Activated B cell treated with CpG ODN at 0.5 μM for 24 hours (primary cell): ENCODE results near the gene BZW2. TPM values are rescaled to one million over a fixed set of nuclear protein-coding genes. Genes with fewer than 3 reads are reported as not detected.
"Not testable (repeated sequence)": the region's sequence is repeated elsewhere in the genome, so short reads cannot be mapped to it uniquely, and the experiment has no call there.

Experiments
- ATAC-seq: fragments of 200-7000 bp; cut with Tn5 transposase; one replicate; pipeline ENCODE4 v1.10.0; 2021; ENCODE audit warnings: low read depth, mild to moderate bottlenecking, moderate library complexity
- CTCF ChIA-PET: fragments of 350-600 bp; sonication (Branson Sonifier 250); formaldehyde crosslinking; loops from one replicate; lab custom pipeline; 2021; ENCODE audit warnings: antibody characterized with exemption; lab: Charles Lee
- POLR2A ChIA-PET: fragments of 350-600 bp; sonication (Branson Sonifier 250); formaldehyde crosslinking; loops from one replicate; lab custom pipeline; 2021; ENCODE audit warnings: antibody characterized with exemption; lab: Charles Lee
- DNase-seq: peaks from one replicate; pipeline ENCODE4 v3.0.0; 2022
- H3K27ac Mint-ChIP-seq: one replicate; pipeline ENCODE4 v1.8.0; 2020; ENCODE audit warnings: mixed read lengths
- H3K27me3 Mint-ChIP-seq: one replicate; pipeline ENCODE4 v1.8.0; 2021; ENCODE audit warnings: mixed read lengths
- H3K36me3 Mint-ChIP-seq: one replicate; pipeline ENCODE4 v1.8.0; 2021; ENCODE audit warnings: low read depth, mixed read lengths
- H3K4me1 Mint-ChIP-seq: one replicate; pipeline ENCODE4 v1.8.0; 2021; ENCODE audit warnings: mixed read lengths
- H3K4me3 Mint-ChIP-seq: one replicate; pipeline ENCODE4 v1.8.0; 2020; ENCODE audit warnings: mild to moderate bottlenecking, mixed read lengths
- H3K9me3 Mint-ChIP-seq: one replicate; pipeline ENCODE4 v1.8.0; 2020; ENCODE audit warnings: mixed read lengths
- intact Hi-C: fragments of 100-400 bp; cut with micrococcal nuclease; formaldehyde crosslinking; loops from one replicate; pipeline ENCODE4 v1.15.1; 2024
- total RNA-seq: library from RNA; stranded (reverse); gene quantifications from 2 replicates; pipeline ENCODE4 v1.2.3, GENCODE V29; 2022
- TF ChIP-seq, protein P1 (sequence below): fragments of 200-600 bp; IDR thresholded peaks from one replicate; pipeline ENCODE4 v1.8.0; 2022; ENCODE audit warnings: antibody characterized with exemption, mild to moderate bottlenecking

Gene BZW2
- total RNA-seq, 1 donor from 2014 or later = 47.2 TPM

DNA sequence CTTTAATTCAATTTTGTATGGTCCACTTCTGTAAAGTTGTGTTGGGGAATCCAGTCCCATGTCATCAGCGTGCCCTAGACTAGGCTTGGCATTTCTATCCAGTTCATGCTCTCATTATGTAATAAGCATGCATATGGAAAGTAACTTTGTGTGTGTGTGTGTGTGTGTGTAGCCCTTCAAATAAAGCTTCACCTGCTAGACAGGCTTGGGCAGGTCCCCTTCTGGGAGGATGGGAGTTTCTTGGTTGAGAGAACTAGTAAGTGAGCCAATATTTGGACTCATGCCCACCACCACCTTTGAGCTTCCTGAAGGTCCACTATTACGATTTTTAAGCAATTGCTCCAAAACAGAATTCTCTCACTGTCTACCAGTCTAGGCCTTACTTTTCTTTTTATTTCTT, 6.9 kb downstream of the BZW2 start:
- intact Hi-C loops = loop anchor here (1.0 kb wide), 1 partner anchor 8 kb away; no protein-coding TSS in a partner anchor
- POLR2A ChIA-PET = no interaction called here

DNA sequence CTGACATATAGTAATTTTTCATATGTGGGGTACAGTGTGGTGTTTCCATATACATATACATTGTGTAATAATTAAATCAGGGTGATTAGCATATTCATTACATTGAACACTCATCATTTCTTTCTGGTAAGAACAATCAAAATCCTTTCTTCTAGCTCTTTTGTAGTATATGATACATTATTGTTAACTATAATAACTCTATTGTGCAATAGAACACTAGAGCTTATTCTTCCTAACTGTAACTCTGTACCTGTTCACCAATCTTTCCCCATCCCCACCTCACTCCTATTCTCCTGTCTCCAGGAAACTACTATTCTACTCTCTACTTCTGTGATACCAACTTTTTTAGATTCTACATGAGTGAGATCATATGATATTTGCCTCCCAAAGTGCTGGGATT, 9.4 kb downstream of the BZW2 start:
- DNase-seq (no peak), ATAC-seq (no peak)
- H3K9me3 Mint-ChIP-seq = no peaks in the 10 kb centered on the region
- H3K27me3 Mint-ChIP-seq = no peaks in the 10 kb centered on the region
- H3K36me3 Mint-ChIP-seq = peaks cover 10% of the 10 kb centered on the region
- TF ChIP-seq, protein P1, sequence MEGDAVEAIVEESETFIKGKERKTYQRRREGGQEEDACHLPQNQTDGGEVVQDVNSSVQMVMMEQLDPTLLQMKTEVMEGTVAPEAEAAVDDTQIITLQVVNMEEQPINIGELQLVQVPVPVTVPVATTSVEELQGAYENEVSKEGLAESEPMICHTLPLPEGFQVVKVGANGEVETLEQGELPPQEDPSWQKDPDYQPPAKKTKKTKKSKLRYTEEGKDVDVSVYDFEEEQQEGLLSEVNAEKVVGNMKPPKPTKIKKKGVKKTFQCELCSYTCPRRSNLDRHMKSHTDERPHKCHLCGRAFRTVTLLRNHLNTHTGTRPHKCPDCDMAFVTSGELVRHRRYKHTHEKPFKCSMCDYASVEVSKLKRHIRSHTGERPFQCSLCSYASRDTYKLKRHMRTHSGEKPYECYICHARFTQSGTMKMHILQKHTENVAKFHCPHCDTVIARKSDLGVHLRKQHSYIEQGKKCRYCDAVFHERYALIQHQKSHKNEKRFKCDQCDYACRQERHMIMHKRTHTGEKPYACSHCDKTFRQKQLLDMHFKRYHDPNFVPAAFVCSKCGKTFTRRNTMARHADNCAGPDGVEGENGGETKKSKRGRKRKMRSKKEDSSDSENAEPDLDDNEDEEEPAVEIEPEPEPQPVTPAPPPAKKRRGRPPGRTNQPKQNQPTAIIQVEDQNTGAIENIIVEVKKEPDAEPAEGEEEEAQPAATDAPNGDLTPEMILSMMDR = no peak
- CTCF ChIA-PET = no interaction called here
- H3K4me3 Mint-ChIP-seq = no peak overlapping the region
- H3K4me1 Mint-ChIP-seq = peaks cover 30% of the 10 kb centered on the region
- intact Hi-C loops = no loop called here
- POLR2A ChIA-PET = interaction anchor here (0.9 kb wide), 1 partner anchor 10 kb away, joined by 3 read pairs; the partner anchor contains the start of genes ANKMY2 and BZW2
- no peak overlapping the region for H3K27ac Mint-ChIP-seq

More for the DNA sequence above, 6.9 kb downstream of the BZW2 start:
- H3K27ac Mint-ChIP-seq = no peak overlapping the region
- CTCF ChIA-PET = no interaction called here
- no peaks in the 10 kb centered on the region for H3K27me3 Mint-ChIP-seq
- no peak for DNase-seq
- H3K36me3 Mint-ChIP-seq = peaks cover 12% of the 10 kb centered on the region
- TF ChIP-seq, protein P1 = no peak
- H3K4me1 Mint-ChIP-seq = peaks cover 44% of the 10 kb centered on the region
- ATAC-seq = no peak
- no peaks in the 10 kb centered on the region for H3K9me3 Mint-ChIP-seq
- H3K4me3 Mint-ChIP-seq = no peak overlapping the region

DNA sequence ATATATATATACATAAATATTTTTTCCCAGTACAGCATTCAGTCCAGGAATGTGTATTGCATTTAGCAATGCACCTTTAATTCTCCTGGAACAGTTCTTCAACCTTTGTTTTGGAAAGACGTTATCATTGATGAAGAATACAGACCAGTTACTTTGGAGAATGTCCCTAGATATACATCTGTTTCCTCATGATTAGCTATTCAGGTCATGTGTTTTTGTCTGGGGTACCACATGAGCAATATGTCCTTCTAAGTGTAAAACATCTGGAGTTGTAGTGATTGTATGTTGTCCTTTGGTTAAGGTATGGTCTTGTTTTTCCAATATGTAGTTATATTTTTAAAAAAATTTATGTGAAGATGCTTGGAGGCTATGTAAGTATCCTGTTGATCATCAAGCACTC, 10.2 kb downstream of the BZW2 start:
- CTCF ChIA-PET = interaction anchor here (0.7 kb wide), 1 partner anchor 262 kb away, joined by 3 read pairs; no protein-coding TSS in a partner anchor
- no peak overlapping the region for H3K4me3 Mint-ChIP-seq
- H3K4me1 Mint-ChIP-seq = peaks cover 33% of the 10 kb centered on the region

DNA sequence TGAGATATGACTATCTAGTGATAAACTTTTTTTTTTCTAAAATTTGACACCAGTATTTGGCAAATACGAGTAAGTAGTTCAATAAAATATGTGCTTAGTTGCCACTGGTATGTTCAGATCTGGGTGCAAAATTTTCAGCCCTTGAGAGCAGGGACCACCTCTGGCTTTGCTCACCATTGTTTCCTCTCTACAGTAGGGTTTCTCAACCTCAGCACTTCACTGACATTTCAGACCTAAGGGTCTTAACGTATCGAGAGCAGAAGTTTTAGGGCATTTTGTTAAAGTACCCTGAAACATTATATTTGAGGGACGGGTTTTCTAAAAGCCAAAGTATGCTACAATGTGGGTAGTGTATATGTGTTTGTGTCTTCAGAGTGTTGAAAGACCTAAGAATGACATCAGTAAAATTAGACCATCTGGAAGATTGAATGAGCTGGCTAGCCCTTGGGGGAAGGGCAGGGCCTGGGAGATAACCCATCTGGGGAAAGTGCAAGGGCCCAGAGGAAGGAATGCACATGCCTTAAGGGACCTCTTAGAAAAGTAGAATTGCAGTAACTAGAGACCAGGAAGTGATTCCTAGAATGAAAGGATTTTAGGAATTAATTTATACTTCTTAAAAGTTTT, 11.8 kb downstream of the BZW2 start:
- ChIA-PET POLR2A (no interaction called here), CTCF (no interaction called here)
- Mint-ChIP-seq H3K36me3 (peaks cover 10% of the 10 kb centered on the region), H3K27me3 (no peaks in the 10 kb centered on the region), H3K9me3 (no peaks in the 10 kb centered on the region), H3K4me3 (no peak overlapping the region), H3K4me1 (peaks cover 28% of the 10 kb centered on the region), H3K27ac (no peak overlapping the region)
- DNase-seq = no peak
- TF ChIP-seq, protein P1 = no peak
- no peak for ATAC-seq
- intact Hi-C loops = no loop called here

More for the DNA sequence above, 10.2 kb downstream of the BZW2 start:
- ATAC-seq (no peak), DNase-seq (no peak)
- POLR2A ChIA-PET = no interaction called here
- no peaks in the 10 kb centered on the region for H3K9me3 Mint-ChIP-seq
- H3K36me3 Mint-ChIP-seq = peaks cover 10% of the 10 kb centered on the region
- H3K27me3 Mint-ChIP-seq = no peaks in the 10 kb centered on the region
- TF ChIP-seq, protein P1 = no peak
- intact Hi-C loops = no loop called here
- no peak overlapping the region for H3K27ac Mint-ChIP-seq

DNA sequence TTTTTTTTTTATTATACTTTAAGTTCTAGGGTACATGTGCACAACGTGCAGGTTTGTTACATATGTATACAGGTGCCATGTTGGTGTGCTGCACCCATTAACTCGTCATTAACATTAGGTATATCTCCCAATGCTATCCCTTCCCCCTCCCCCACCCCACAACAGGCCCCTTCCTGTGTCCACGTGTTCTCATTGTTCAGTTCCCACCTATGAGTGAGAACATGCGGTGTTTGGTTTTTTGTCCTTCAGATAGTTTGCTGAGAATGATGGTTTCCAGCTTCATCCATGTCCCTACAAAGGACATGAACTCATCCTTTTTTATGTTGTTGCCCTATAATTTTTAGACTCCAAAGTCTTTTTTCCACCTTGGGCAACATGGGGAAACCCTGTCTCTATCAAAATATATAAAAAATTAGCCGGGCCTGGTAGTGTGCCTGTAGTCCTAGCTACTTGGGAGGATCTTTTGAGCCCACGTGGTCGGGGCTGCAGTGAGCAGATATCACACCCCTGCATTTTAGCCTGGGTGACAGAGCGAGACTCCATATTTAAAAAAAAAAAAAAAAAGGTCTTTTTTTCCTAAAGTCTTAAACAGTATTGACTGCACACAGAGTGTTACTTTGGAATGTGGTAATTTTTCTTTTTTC, 14.0 kb downstream of the BZW2 start:
- H3K9me3 Mint-ChIP-seq, DNase-seq, H3K27ac Mint-ChIP-seq, CTCF ChIA-PET, ATAC-seq, H3K4me3 Mint-ChIP-seq, POLR2A ChIA-PET, H3K27me3 Mint-ChIP-seq: not testable (repeated sequence)
- H3K36me3 Mint-ChIP-seq = peaks cover 11% of the 10 kb centered on the region
- intact Hi-C loops = loop anchor here (2.0 kb wide), 1 partner anchor 13 kb away; the partner anchor contains the start of gene BZW2
- peaks cover 20% of the 10 kb centered on the region for H3K4me1 Mint-ChIP-seq
